ENCODE results near the gene RTP3. TPM values are rescaled to one million over a fixed set of nuclear protein-coding genes. Genes with fewer than 3 reads are reported as not detected.
A peak's percentile ranks its signal among the peaks of the same experiment; 100 is the strongest.
"Not testable (repeated sequence)": the region's sequence is repeated elsewhere in the genome, so short reads cannot be mapped to it uniquely, and the experiment has no call there.

Gene RTP3
- polyA plus RNA-seq, 1 donor, result 0.14 TPM

DNA sequence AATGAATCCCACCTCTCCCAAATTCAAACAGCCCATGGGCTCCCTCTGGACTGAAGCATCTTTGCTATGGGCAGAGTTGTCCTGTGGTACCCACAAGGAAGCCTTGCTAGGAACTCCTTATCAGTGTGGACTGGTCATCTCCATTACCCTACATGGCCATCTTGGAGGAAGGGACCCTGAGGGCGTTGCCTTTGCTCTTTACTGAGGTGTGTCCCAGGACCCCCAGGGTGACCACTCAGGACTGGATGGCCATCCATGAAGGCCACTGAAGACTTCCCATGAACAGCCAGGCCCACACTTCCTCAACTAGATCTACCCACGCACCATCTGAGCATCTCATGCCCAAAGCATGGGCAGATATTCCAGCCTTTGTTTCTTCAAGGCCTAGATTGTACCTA, 20.0 kb downstream of the RTP3 start:
- no peak for DNase-seq (ENCODE audit: low read depth)

DNA sequence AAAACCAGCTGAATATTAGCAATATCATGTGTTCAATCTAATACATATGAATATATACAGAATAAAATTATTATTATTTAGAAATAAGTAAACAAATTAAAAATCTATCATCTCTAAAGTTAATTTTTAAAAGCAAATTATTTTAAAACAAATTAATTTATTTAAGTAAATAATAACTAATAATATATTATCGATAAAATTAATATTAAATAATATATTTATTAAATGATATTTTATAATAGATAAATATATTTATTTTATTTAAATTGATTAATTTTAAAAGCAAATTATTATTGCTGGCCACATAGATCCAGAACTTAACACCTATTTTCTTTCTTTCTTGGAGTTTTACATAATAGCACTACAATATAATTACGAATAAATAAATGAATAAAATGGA, 22.2 kb downstream of the RTP3 start:
- DNase-seq (ENCODE audit: low read depth), result no peak

DNA sequence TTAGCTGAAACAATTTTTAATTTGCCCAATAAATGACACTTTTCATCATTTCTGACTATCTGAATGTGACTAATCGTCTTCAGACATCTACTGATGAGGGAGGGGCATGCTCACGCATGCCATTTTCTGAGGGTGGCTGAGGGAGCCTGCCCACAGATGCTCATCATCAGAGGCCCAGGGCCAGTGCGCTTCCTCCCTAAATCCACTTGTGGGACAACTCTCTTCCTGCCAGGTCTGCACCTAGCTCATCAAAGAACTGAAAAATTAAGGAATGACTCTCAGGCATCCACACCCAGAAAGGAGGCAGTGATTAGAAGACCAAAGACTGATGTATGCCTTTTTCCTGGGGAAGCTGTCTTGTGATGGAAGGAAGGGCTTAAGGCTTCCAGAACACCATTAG, 22.8 kb downstream of the RTP3 start:
- DNase-seq (ENCODE audit: low read depth), result no peak

DNA sequence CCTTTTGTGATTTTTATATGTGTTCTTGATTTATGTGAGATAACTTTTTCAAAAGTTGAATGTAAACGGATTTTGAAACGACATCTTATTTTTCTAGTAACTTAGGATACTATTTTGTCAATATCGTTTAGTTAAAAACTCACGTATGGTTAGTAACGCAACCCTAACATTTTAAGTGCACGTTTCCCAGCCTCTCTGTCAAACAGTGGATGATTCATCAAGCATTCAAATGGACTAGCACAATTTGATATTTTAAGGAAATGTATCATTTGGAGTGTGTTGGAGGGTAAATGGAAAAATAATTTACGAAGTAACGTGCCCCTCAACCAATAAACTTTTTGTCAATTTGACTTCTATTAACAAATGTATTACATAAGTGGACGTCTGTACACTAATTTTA, 23.3 kb downstream of the RTP3 start:
- no peak for DNase-seq (ENCODE audit: low read depth)

DNA sequence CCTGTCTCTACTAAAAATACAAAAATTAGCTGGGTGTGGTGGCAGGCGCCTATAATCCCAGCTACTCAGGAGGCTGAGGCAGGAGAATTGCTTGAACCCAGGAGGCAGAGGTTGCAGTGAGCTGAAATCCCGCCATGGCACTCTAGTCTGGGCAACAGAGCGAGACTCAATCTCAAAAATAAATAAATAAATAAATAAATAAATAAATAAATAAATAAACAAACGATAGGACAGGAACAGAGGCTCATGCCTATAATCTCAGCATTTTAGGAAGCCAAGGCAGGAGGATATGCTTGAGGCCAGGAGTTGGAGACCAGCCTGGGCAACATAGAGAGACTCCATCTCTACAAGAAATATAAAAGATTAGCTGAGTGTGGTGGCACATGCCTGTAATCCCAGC, 24.4 kb downstream of the RTP3 start:
- DNase-seq (ENCODE audit: low read depth), result not testable (repeated sequence)

DNA sequence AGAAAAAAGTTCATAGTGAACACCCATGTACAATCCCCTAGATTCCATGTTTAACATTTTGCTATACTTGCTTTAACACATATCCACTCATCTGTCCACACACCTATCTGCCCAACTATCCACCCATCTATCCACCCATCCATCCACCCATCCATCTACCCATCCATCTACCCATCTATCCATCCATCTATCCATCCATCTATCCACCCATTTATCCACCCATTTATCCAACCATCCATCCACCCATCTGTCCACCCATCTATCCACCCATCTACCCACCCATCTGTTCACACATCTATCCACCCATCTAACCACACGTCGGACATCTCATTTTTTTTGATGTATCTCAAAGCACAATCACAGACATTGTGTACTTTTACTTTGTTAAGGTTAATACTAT, 25.8 kb downstream of the RTP3 start:
- no peak for DNase-seq (ENCODE audit: low read depth)

DNA sequence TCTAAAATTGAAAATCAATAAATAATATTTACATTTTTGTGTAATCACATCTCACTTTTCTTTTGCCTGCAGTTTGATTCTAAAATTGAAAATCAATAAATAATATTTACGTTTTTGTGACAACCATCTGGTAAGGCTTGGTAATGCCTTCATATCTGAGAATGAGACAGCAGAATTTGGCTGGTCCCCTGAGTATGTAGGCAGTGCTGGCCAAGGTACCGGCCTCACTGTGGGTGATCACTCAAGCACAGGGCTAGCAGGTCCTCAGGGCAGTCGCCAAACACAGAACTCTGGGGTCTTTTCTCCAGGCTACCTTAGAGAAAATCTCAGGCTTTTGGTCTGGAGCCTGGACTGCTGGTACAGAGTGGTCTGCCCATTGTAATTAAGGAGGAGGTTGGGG, 26.2 kb downstream of the RTP3 start:
- no peak for DNase-seq (ENCODE audit: low read depth)

DNA sequence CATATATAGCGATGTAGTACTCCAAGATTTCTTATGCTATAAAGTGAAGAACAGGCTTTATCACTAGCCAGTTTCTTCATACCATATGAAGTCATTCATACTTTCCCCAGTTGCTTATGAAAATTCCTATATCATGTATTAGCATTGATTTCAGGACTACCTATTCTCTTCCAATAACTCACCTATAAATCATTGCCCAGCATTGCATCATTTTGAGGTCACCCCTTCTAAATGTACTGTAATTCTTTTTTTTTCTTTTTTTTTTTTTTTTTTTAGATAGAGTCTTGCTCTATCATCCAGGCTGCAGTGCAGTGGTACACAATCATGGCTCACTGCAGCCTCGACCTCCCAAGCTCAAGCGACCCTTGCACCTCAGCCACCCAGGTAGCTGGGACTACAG, 27.1 kb downstream of the RTP3 start:
- no peak for DNase-seq (ENCODE audit: low read depth)

DNA sequence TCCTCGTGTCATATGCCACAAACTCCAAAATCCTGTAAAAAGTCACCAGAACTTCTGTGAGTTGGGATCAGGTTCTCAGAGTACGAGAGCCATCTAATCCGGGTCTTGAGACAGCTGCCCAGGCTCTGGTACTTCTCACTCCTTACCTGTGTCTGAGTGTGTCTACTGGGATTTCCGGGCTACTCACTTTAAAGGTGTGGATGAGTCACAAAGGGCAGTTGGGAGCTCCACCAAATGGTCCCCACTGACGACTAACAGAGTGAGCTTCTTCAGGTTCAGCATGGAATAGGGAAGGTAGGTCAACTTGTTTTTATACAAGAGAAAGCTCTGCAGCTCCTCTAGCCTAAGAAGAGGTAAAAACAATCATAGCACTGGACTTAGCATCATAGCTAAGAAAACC, 29.5 kb downstream of the RTP3 start:
- no peak for DNase-seq (ENCODE audit: low read depth)

DNA sequence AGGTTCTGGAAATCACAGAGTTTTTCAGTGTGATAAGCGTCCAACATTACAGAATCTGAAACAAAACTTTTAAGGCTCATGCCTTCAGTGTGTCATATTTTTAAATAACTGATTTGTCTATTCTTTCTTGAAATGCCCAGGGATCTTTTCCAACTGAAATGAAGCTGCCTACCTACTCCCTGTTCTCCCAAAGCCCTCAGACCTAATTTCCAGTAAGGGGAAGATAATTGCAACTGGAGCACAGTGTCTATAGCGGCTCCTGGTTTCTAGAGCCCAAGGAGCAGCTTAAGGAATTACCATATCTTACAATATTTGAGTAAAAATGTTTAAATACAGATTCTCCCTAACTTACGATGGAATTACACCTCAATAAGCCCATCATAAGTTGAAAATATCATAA, 35.3 kb downstream of the RTP3 start:
- DNase-seq (ENCODE audit: low read depth), result no peak

DNA sequence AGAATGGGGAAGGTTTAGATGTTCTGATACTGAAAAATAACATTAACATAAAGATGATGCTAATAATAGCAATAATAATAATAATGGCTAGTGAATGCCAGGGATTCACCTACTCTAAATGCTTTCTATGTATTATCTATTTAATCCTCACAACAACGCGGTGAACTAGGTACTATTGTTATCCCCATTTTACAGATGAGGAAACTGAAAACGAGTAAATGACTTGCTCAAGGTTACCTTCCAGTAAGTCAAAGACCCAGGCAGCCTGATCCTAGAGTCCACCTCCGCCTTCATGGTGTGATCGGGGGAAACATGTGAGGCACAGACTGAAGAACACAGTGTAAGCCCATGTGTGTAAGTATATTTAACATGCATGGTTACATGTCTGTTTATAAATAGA, 38.0 kb downstream of the RTP3 start:
- DNase-seq (ENCODE audit: low read depth), result no peak

DNA sequence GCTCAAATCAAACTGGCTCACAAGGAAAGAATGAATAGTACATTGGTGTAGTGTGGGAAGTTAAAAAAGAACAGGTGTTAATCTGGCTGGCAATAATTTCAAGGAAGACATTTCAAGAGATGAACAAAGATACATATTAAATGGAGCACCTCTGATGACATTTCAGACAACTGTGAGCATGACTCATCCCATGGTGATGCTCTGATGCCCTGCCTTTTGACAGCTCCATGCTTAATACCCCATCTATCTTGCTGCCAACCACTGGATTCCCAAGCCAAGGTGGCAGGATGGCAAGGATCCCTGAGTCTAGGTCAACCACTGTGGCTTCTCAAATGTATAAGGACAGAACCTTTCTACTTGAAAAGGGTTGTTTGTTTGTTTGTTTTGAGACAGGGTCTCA, 39.0 kb downstream of the RTP3 start:
- DNase-seq (ENCODE audit: low read depth), result no peak

DNA sequence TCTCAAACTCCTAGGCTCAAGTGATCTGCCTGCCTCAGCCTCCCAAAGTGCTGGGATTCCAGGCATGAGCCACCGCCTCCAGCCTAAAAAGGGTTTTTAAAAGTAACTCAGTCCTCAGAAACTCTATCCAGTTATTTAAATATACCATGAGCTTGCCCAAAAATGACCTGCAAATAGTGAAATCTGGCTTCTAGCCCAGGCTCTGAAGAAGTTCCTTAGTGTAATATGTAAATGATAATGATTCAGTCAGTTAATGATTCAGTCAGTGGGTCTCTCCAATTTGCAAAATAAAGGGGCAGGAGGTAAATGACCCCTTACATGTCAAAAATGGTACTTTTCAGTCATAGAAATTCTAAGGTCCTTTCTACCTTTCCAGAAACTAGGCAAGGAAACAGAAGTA, 39.5 kb downstream of the RTP3 start:
- no peak for DNase-seq (ENCODE audit: low read depth)

DNA sequence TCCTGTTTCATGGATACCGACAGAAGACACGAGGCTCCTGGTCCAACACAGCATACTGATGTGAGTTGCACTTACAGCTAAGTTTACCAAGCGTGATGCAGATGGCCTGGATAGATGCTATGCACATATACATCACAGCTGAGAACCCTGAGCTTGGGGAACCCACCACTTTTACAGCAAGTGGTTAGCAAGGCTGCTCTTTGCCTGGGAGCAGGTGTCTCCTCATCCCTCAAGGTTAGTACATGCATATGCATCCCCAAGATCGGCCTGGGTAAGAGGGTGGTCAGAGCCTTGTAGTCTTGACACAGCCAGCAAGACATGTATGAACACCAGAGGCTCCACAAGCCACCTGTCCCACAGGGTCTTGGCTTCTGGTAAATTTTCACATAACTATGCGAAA, 40.0 kb downstream of the RTP3 start:
- no peak for DNase-seq (ENCODE audit: low read depth)

DNA sequence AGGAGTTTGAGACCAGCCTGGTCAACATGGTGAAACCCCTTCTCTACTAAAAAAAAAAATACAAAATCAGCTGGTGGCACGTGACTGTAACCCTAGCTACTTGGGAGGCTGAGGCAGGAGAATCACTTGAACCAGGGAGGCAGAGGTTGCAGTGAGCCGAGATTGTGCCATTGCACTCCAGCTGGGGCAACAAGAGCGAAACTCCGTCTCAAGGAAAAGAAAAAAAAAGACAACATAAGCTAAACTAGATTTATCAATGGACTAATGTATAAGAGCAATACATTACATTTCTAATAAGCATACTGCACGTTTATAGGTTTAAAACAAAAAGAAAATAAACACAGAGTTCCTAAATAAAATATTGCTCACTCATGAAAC, 40.6 kb downstream of the RTP3 start:
- not testable (repeated sequence) for DNase-seq (ENCODE audit: low read depth)

DNA sequence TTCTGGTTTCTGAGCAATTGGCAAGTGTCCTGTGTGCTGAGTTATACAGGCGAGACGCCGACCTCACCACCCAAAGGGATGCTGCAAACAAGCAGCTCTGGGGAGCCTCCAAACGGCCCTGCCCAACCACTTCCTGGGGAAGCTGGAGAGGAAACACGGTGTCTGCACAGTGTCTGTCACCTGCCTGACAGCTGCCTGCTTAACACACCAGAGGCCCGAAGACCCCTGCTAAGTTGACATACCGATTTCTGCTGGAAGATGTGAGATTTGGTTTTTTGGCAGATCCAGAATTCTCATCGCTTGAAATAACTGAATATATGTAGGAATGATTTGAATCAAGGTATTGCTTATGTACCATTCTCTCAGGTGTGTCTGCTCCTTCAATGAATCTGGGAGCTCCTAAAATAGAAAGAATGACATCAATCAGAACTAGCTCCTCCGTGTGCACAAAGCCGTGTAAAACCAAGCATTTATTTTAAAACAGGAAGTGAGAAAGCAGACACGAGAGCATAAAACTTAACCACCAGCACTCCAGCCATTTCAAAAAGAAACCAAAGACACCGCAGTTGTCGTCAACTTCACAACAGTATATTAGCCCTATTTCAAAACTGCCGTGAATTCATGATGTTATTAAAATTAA, 41.1 kb downstream of the RTP3 start:
- peak; percentile 13 for DNase-seq (ENCODE audit: low read depth)

DNA sequence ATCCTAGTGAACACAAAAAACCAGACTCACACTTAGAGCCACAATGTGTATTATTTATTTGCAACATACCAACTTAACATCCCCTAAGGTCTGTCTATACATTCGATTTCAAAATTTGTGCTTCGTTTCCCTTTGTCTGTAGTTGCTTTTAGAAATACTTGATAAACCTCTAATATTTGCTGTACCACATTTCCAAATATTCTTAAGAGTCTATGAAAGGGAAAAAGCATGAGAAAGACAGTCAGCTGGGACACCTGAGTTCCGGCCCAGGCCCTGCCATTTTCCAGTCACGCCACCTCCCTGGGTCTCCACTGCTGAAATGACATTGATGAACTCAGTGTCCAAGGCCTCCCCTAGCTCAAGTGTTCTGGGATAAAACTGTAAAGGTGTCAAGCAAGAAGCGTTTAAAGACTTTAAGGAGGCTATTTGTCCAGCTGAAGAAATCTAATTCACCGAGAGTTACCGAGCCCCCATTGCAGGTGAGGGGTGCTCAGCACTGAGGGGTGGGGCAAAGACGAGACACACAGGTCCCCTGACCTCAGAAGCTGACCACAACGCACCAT, 41.7 kb downstream of the RTP3 start:
- DNase-seq (ENCODE audit: low read depth), result no peak

DNA sequence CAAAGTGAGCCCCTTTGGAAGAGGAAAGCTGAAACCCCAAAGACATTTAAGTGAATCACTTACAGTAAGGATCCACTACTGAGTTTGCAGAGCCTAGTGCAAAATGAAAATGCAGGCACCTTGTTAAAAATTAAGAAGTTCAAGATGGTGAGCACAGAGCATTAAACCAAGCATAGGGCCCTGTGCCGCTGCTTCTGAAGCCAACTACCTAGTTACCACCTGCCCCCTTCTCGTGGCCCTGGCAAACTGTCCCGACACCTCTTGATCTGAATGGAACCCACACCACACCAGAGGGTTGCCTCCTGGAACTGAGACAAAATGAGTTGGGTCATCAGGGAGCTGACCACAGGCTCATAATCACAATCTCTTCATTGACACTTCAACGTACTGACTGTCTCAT, 42.8 kb downstream of the RTP3 start:
- DNase-seq (ENCODE audit: low read depth), result no peak

DNA sequence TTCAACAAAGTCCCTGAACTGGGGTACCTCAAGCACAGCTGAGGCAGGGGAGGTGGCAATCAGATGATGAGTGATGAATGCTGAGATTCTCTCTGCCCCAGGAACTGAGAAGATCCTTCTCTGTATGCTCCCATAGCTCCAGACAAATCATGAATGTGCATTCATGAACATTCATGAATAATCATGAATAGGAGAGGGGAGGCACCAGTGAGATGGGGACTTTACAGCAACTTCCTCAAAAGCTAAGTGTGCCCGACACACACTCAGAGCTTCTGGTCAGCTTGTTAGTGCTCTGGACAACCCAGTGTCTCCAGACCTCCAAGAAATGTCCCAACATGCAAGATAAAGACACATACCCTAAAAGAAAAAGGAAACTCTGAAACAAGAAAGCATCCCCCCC, 44.1 kb downstream of the RTP3 start:
- no peak for DNase-seq (ENCODE audit: low read depth)

DNA sequence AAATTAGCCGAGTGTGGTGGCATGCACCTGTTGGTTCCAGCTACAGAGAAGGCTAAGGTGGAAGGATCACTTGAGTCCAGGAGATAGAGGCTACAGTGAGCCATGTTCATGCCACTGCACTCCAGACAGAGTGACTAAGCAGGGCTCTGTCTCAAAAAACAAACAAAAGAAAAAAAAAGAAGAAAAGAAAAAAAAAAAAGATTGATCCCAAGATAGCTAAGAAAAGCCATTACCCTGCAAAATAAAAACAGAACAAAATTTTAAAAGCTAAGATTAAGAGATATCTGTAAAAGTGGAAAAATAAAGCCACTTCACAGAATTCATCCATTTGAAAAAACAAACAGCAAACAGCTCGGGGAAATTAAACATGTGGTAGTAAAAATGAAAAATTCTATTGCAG, 44.6 kb downstream of the RTP3 start:
- DNase-seq (ENCODE audit: low read depth), result no peak

DNA sequence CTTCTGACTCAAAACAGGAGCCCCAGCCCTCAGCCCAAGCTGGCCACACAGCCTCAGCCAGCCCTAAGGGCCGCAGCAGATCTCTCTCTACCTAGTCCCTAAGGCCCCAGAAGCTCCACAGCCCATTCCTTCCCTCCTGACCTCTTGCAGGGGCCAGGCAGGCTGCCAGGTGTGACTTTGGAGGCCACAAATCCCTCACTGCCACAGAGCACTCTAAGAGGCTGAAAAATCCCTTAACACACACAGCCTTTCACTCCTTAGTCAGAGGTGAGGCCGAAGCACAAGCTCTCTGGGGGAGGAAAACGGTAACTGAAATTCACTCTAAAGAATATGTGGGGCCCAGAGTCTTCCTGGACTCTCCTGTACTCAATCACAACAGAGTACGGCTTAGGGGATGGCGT, 45.0 kb downstream of the RTP3 start:
- DNase-seq (ENCODE audit: low read depth), result no peak

DNA sequence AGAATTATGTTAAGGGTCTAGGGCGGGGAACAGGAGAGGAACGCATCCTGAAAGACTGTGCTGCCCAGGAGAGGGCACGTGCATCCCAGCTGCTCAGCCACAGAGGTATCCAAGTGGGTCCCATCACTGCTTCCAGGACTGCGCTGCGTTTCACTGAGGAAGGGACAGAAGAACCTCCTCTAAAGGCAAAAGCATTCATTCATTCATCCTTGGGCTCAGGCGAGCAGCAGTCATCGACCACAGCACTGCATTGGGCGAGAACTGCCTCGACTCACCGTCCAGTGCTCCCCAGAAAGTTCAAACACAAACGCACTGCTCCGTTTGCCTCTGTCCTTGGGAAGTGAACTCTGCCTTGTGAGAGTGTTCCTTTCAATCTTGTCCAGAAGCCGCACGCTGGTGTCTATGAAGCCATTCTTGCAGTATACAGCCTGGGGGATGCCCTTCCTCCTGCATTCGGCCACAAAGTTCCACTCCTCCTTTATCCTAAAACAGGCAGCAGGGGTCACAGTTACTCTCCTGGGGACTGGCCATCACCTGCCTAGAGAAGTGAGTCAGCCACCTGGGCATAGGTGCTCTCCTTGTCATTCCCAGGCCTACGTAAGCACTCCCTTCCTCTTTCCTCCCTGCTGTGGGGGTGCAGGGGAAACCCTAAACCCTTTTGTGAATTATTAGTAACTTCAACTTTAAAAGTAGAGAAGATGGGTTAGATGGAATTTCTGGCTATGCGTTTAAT, 47.2 kb downstream of the RTP3 start:
- DNase-seq (ENCODE audit: low read depth), result no peak

DNA sequence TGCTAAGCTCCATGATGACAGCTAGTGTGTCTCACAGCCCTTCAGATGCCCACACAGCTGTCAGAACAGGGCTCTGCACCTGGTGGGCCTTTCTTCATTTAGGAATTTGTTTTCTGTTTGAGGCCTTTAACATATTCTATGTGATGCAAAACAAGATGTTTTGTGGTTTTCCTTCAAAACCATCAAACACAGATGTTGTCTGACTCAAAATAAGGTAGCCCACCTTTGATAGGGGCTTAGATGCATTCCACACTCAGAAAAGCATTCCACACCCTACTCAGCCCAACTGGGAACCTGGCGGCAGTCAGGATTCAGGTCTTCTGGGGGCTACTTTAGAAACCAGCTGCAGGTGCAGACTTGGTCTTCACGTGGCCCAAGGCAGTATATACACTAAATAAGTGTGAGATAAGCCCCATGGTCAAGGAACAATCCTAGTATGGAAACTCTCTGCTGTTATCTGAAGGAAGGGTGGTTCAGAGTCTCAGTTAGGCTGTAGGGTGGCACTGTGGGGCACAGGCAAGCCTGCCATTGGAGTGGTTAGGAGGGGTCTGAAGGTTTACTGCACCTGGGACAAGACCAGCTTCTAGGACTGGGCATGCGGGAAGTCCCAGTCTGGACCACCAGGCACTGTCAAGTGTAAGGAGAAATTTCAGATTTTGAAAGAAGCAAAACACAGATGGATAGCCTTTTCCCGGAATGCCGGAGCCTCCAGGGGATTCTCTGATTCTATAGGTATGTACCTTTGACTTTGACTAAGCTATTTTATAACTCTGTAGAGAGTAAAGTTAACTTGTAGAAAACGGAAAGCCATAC, 48.2 kb downstream of the RTP3 start:
- DNase-seq (ENCODE audit: low read depth), result no peak
